KMS-11 (cell line): Measurements from ENCODE around the gene ALPK1.

ENCODE experiments used
- H2AFZ ChIP-seq: fragments of 200-600 bp; sonication (generic); 2 replicates; pipeline ENCODE4 v1.6.1; 2016; ENCODE audit warnings: antibody characterized with exemption, mixed run types, low read depth
- H3K27ac ChIP-seq: fragments of 200-600 bp; sonication (generic); 2 replicates; pipeline ENCODE4 v1.6.1; 2016; ENCODE audit warnings: mild to moderate bottlenecking, mixed run types
- H3K27me3 ChIP-seq: fragments of 200-600 bp; sonication (generic); 2 replicates; pipeline ENCODE4 v1.6.1; 2017; ENCODE audit warnings: mild to moderate bottlenecking, low read depth, mixed run types, moderate library complexity; ENCODE audit not compliant: insufficient read depth
- H3K36me3 ChIP-seq: fragments of 200-600 bp; sonication (generic); 2 replicates; pipeline ENCODE4 v1.6.1; 2017; ENCODE audit warnings: mild to moderate bottlenecking, mixed run types; ENCODE audit not compliant: insufficient read depth
- H3K4me1 ChIP-seq: fragments of 200-600 bp; sonication (generic); 2 replicates; pipeline ENCODE4 v1.6.1; 2016; ENCODE audit warnings: mild to moderate bottlenecking, low read depth, mixed run types; ENCODE audit not compliant: poor library complexity, severe bottlenecking
- H3K4me2 ChIP-seq: fragments of 200-600 bp; sonication (generic); 2 replicates; pipeline ENCODE4 v1.7.0; 2016; ENCODE audit warnings: mild to moderate bottlenecking, mixed run types
- H3K4me3 ChIP-seq: fragments of 200-600 bp; sonication (generic); IDR thresholded peaks from 2 replicates; pipeline ENCODE4 v1.6.1; 2017; ENCODE audit warnings: low read depth, low read length, mixed read lengths; ENCODE audit not compliant: insufficient read depth
- H3K79me2 ChIP-seq: fragments of 200-600 bp; sonication (generic); 2 replicates; pipeline ENCODE4 v1.6.1; 2016; ENCODE audit warnings: low read depth, mixed run types; ENCODE audit not compliant: insufficient read depth
- H3K9ac ChIP-seq: fragments of 200-600 bp; sonication (generic); 2 replicates; pipeline ENCODE4 v1.6.1; 2016; ENCODE audit warnings: mild to moderate bottlenecking, mixed run types
- H4K20me1 ChIP-seq: fragments of 200-600 bp; sonication (generic); 2 replicates; pipeline ENCODE4 v1.6.1; 2016; ENCODE audit warnings: mild to moderate bottlenecking, mixed run types; ENCODE audit not compliant: insufficient read depth
- TF ChIP-seq, protein P1 (sequence below): fragments of 200-600 bp; sonication (generic); conservative IDR thresholded peaks from 2 replicates; pipeline ENCODE4 v1.6.1; 2017; ENCODE audit warnings: low read depth, mild to moderate bottlenecking, antibody characterized with exemption, low read length, moderate library complexity, mixed read lengths

Gene ALPK1

DNA sequence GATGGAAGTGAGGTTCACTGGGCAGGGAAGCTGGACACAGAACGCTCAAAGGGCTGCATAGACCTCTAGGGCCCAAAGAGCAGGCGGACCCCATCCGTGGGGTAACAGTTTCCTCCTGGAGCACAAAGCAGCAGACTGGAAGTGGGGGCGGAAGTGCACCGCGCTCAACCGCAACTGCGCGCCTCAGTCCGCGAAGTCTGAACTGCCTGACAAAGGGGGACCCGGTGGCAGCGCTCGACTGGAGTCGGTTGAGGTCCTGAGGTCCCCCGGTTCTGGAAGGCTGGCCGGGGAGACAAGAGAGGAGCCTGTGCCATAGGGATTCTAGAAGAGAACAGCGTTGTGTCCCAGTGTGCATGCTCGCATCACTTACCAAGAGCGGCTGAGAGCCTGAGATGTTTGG, 58.5 kb downstream of the ALPK1 start:
- TF ChIP-seq, protein P1, sequence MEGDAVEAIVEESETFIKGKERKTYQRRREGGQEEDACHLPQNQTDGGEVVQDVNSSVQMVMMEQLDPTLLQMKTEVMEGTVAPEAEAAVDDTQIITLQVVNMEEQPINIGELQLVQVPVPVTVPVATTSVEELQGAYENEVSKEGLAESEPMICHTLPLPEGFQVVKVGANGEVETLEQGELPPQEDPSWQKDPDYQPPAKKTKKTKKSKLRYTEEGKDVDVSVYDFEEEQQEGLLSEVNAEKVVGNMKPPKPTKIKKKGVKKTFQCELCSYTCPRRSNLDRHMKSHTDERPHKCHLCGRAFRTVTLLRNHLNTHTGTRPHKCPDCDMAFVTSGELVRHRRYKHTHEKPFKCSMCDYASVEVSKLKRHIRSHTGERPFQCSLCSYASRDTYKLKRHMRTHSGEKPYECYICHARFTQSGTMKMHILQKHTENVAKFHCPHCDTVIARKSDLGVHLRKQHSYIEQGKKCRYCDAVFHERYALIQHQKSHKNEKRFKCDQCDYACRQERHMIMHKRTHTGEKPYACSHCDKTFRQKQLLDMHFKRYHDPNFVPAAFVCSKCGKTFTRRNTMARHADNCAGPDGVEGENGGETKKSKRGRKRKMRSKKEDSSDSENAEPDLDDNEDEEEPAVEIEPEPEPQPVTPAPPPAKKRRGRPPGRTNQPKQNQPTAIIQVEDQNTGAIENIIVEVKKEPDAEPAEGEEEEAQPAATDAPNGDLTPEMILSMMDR, result no peak
- H3K36me3 ChIP-seq, result no peaks in the 10 kb centered on the region
- H2AFZ ChIP-seq, result no peak overlapping the region
- no peaks in the 10 kb centered on the region for H4K20me1 ChIP-seq
- H3K4me1 ChIP-seq, result no peaks in the 10 kb centered on the region
- no peak overlapping the region for H3K4me2 ChIP-seq
- no peak overlapping the region for H3K9ac ChIP-seq
- no peak overlapping the region for H3K4me3 ChIP-seq
- no peaks in the 10 kb centered on the region for H3K27me3 ChIP-seq
- no peak overlapping the region for H3K27ac ChIP-seq
- no peaks in the 10 kb centered on the region for H3K79me2 ChIP-seq

DNA sequence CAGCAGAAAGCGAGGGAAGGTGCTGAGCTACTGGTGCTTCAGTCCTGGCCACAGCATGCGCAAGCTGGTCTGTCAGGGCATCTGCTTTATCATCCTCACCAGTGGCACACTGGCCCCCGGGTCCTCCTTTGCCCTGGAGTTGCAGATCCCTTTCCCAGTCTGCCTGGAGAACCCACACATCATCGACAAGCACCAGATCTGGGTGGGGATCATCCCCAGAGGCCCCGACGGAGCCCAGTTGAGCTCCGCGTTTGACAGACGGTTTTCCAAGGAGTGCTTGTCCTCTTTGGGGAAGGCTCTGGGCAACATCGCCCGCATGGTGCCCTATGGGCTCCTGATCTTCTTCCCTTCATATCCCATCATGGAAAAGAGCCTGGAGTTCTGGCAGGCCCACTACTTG, 60.3 kb downstream of the ALPK1 start:
- H3K27ac ChIP-seq, result no peak overlapping the region
- H3K9ac ChIP-seq, result no peak overlapping the region
- no peaks in the 10 kb centered on the region for H3K79me2 ChIP-seq
- no peak overlapping the region for H3K4me3 ChIP-seq
- no peaks in the 10 kb centered on the region for H3K36me3 ChIP-seq
- TF ChIP-seq, protein P1, result no peak
- H3K4me1 ChIP-seq, result no peaks in the 10 kb centered on the region
- H4K20me1 ChIP-seq, result no peaks in the 10 kb centered on the region
- H2AFZ ChIP-seq, result no peak overlapping the region
- no peak overlapping the region for H3K4me2 ChIP-seq
- no peaks in the 10 kb centered on the region for H3K27me3 ChIP-seq

DNA sequence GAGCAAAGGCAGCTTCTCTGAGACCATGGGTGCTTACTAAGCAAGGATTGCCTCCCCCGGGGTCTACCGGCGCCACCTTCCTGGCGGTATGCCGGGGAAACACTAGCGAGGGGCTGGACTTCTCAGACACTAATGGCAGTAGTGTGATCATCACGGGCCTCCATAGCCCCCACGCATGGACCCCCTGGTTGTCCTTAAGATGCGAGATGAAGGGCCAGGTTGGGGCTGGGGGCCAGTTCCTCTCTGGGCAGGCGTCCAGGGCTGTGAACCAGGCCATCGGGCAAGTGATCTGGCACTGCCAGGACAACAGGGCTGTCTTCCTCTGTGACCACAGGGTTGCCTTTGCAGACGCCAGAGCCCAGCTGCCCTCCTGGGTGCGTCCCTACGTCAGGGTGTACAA, 60.7 kb downstream of the ALPK1 start:
- Histone ChIP-seq H3K4me3 (no peak overlapping the region), H3K9ac (no peak overlapping the region), H4K20me1 (no peaks in the 10 kb centered on the region), H3K36me3 (no peaks in the 10 kb centered on the region), H3K79me2 (no peaks in the 10 kb centered on the region), H3K4me2 (no peak overlapping the region), H2AFZ (no peak overlapping the region), H3K27me3 (no peaks in the 10 kb centered on the region), H3K4me1 (no peaks in the 10 kb centered on the region), H3K27ac (no peak overlapping the region)
- TF ChIP-seq, protein P1, result no peak

DNA sequence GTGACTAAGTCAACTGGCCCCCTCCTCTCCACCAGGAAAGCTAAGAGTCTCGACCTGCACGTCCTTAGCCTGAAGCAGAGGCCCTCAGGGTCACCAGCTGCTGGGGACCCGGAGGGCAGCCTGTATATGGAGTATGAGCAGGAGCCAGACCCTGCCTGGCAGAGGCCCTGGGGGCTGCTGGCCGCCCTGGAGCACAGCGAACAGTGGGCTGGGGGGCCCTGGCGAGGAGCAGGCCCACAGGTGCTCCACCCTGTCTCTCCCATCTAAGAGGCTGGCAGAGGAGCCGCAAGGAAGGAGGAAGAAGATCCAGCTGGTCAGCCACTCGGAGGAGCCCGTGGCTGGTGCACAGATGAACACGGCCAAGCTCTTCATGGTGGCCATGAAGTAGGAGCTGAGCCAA, 61.2 kb downstream of the ALPK1 start:
- Histone ChIP-seq H3K27me3 (no peaks in the 10 kb centered on the region), H3K27ac (no peak overlapping the region), H4K20me1 (no peaks in the 10 kb centered on the region), H3K4me2 (no peak overlapping the region), H3K36me3 (no peaks in the 10 kb centered on the region), H3K4me3 (no peak overlapping the region), H3K79me2 (no peaks in the 10 kb centered on the region), H3K4me1 (no peaks in the 10 kb centered on the region), H3K9ac (no peak overlapping the region), H2AFZ (no peak overlapping the region)
- TF ChIP-seq, protein P1, result no peak
